Cardiac muscle cell (in vitro differentiated cells and primary cell): ENCODE data around the gene OR51E1. TPM values are rescaled to one million over a fixed set of nuclear protein-coding genes. Genes with fewer than 3 reads are reported as not detected.

Experiments
- DNase-seq, 2 donors: peaks; one replicate each; pipeline versions ENCODE4 v3.0.0 to v3.0.0-alpha.2; 2010 to 2017; ENCODE audit warnings: low read depth in 1 of 2, low spot score in 1 of 2
- H3K27ac ChIP-seq: fragments of 200-600 bp; sonication (generic); 2 replicates; pipeline ENCODE4 v1.5.1; 2016
- H3K27me3 ChIP-seq: fragments of 200-600 bp; sonication (generic); 2 replicates; pipeline ENCODE4 v1.6.0; 2016; ENCODE audit warnings: control low read depth
- H3K36me3 ChIP-seq: fragments of 200-600 bp; sonication (generic); 2 replicates; pipeline ENCODE4 v1.5.1; 2016; ENCODE audit warnings: control low read depth
- H3K4me1 ChIP-seq: fragments of 200-600 bp; sonication (generic); 2 replicates; pipeline ENCODE4 v1.8.1; 2017; ENCODE audit warnings: low read depth, mild to moderate bottlenecking, mixed run types
- H3K4me3 ChIP-seq: fragments of 200-600 bp; sonication (generic); 2 replicates; pipeline ENCODE4 v1.5.1; 2016; ENCODE audit warnings: mild to moderate bottlenecking
- H3K9me3 ChIP-seq: fragments of 200-600 bp; sonication (generic); 2 replicates; pipeline ENCODE4 v1.5.1; 2017; ENCODE audit warnings: low read depth, mild to moderate bottlenecking, control low read depth
- polyA plus RNA-seq: library from polyadenylated mRNA; unstranded; fragments of >200 nt; fragmentation: Nextera tagmentation; extraction: Ambion mirVana; gene quantifications from 2 replicates; pipeline ENCODE4 v1.2.1, GENCODE V29; 2016
- total RNA-seq: library from RNA; depleted of rRNA; stranded (reverse); fragments of >200 nt; gene quantifications from 2 replicates; pipeline ENCODE4 v1.2.3, GENCODE V29; 2016
- TF ChIP-seq, protein P1 (sequence below): IDR thresholded peaks from 2 replicates; pipeline ENCODE4 v1.5.1; 2012; ENCODE audit warnings: low read depth, mild to moderate bottlenecking, low read length

Gene OR51E1
- total and polyA plus RNA-seq, 2 experiments from 2014 or later, result not detected

DNA sequence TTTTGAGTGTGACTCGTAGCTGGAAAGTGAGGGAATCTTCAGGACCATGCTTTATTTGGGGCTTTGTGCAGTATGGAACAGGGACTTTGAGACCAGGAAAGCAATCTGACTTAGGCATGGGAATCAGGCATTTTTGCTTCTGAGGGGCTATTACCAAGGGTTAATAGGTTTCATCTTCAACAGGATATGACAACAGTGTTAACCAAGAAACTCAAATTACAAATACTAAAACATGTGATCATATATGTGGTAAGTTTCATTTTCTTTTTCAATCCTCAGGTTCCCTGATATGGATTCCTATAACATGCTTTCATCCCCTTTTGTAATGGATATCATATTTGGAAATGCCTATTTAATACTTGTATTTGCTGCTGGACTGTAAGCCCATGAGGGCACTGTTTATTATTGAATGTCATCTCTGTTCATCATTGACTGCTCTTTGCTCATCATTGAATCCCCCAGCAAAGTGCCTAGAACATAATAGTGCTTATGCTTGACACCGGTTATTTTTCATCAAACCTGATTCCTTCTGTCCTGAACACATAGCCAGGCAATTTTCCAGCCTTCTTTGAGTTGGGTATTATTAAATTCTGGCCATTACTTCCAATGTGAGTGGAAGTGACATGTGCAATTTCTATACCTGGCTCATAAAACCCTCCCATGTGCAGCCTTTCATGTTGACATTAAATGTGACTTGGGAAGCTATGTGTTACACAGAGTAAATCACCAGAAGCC lies 11.0 kb downstream of the OR51E1 start:
- DNase-seq, result no peak
- Histone ChIP-seq H3K4me1 (no peaks in the 10 kb centered on the region), H3K4me3 (no peak overlapping the region), H3K27me3 (no peaks in the 10 kb centered on the region), H3K9me3 (no peaks in the 10 kb centered on the region), H3K27ac (no peak overlapping the region), H3K36me3 (no peaks in the 10 kb centered on the region)
- TF ChIP-seq, protein P1, sequence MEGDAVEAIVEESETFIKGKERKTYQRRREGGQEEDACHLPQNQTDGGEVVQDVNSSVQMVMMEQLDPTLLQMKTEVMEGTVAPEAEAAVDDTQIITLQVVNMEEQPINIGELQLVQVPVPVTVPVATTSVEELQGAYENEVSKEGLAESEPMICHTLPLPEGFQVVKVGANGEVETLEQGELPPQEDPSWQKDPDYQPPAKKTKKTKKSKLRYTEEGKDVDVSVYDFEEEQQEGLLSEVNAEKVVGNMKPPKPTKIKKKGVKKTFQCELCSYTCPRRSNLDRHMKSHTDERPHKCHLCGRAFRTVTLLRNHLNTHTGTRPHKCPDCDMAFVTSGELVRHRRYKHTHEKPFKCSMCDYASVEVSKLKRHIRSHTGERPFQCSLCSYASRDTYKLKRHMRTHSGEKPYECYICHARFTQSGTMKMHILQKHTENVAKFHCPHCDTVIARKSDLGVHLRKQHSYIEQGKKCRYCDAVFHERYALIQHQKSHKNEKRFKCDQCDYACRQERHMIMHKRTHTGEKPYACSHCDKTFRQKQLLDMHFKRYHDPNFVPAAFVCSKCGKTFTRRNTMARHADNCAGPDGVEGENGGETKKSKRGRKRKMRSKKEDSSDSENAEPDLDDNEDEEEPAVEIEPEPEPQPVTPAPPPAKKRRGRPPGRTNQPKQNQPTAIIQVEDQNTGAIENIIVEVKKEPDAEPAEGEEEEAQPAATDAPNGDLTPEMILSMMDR, result no peak

DNA sequence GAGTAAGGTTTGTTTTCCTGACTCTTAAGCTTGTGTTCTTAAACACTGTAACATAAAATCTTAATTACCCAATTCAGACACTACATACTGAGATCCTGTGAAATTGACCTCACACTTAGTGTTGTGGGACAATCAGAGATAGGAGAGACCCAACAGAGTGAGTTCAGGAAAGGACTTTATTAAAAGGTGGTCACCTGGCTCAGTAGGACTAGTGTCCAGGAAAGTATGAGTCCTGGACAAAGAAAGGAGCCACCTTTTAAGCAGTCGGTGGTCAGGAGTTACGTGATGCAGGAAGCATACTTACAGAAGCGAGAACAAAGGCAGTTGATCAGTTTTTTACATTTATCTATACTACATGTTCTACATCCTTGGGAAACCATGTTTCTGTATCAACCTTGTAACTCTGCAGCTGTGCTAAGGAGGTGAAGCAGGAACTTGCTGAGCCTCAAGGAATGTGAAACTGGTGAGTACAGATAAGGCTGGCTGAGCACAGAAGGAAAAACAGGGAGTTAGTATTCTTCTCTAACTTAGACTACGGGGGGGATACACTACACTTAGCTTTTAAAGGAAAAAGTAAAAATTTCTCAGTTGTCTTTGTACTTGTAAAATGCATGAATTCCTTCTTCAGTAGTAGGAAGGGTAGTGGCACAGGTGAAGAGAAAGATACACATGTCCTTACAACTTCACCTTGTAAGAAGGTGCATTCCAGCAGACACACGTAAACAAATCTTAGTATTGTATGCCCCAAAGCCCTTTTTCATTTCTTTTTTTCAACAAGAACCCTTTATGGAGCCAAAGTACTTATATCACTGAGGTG lies 15.1 kb downstream of the OR51E1 start:
- peak in 1 of 2 donors; percentile 13 for DNase-seq
- peaks cover 3% of the 10 kb centered on the region for H3K4me1 ChIP-seq
- no peak overlapping the region for H3K4me3 ChIP-seq
- H3K27me3 ChIP-seq, result no peaks in the 10 kb centered on the region
- H3K36me3 ChIP-seq, result no peaks in the 10 kb centered on the region
- TF ChIP-seq, protein P1, result no peak
- no peaks in the 10 kb centered on the region for H3K9me3 ChIP-seq
- H3K27ac ChIP-seq, result no peak overlapping the region

DNA sequence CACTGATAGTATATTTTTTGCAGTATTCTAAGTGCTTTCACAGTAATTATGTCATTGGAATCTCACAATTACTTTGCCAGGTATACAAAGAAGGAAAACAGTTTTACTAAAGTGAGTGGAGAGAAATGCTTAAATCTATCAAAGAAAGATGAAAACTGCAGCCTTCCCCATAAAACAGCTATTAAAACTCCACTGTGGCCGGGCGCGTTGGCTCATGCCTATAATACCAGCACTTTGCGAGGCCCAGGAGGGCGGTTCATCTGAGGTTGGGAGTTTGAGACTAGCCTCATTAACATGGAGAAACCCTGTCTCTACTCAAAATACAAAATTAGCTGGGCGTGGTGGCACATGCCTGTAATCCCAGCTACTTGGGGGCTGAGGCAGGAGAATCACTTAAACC lies 19.1 kb downstream of the OR51E1 start:
- TF ChIP-seq, protein P1, result no peak
- Histone ChIP-seq H3K27me3 (no peaks in the 10 kb centered on the region), H3K36me3 (no peaks in the 10 kb centered on the region), H3K4me3 (no peak overlapping the region), H3K9me3 (no peaks in the 10 kb centered on the region), H3K4me1 (peaks cover 4% of the 10 kb centered on the region), H3K27ac (no peak overlapping the region)
- DNase-seq, result no peak

DNA sequence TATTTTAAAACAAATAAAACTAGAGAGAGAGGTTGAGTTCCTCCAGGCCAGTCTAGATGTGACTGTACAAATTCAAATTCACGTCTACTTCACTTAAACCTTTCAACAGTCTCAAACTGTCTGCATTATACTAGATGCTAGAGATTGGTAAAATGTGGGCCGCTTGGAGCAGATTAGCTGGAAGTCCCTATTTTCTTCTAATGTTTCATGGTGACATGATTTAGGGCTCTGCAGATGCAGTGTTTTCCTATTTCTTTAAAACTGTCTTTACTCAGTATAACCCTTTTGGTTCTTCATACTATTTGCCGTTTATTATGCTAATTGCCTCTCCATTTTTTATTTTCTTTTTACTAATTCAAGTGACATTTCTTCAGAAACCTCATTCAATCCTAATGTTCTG lies 20.4 kb downstream of the OR51E1 start:
- Histone ChIP-seq H3K9me3 (no peaks in the 10 kb centered on the region), H3K36me3 (no peaks in the 10 kb centered on the region), H3K27me3 (no peaks in the 10 kb centered on the region), H3K4me3 (no peak overlapping the region), H3K27ac (no peak overlapping the region), H3K4me1 (peaks cover 4% of the 10 kb centered on the region)
- DNase-seq, result no peak
- TF ChIP-seq, protein P1, result no peak

DNA sequence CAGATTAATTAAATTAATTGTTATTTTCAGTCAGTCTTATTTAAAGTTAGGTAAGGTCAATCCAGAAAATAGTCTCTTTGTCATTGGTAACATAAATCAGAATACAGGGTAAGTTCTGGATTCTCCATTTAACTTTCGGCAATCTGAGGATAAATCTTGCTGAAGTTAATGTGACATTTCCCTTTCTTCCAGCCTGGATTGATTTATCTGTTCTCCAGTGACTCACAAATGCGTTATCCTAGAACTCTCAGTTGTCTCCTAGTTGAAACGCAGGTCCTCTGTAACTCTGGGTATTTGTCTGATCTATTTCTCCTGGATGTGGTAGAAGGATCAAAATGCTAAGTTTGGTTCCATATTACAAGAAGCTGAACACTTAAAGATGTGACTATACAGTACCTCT lies 21.0 kb downstream of the OR51E1 start:
- Histone ChIP-seq H3K27me3 (no peaks in the 10 kb centered on the region), H3K4me1 (peaks cover 4% of the 10 kb centered on the region), H3K27ac (no peak overlapping the region), H3K9me3 (no peaks in the 10 kb centered on the region), H3K36me3 (no peaks in the 10 kb centered on the region), H3K4me3 (no peak overlapping the region)
- DNase-seq, result no peak
- TF ChIP-seq, protein P1, result no peak
